ENCODE data around the gene EIF3B. TPM values are rescaled to one million over a fixed set of nuclear protein-coding genes. Genes with fewer than 3 reads are reported as not detected.

The EIF3B gene
- total and polyA plus RNA-seq, 4 donors, result 27.4 to 98.8 (median 60.8) TPM

DNA sequence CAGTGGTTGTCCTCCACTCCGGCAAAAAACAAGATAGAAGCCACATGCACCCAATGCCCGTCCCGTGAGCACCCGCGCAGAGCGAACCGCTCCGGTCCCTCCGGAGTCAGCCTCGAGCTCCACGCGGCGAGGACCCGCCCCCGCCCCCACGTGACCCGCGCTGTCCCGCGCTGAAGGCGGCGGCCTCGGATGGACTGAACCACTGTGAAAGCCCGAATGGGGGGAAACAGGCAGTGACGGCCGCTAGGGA, 766 bp upstream of the EIF3B start:
- H3K4me1 ChIP-seq (ENCODE audit: control insufficient read depth in 4 of 4, insufficient read depth in 4 of 4, low read length in 3 of 4), result peaks cover 11 to 27% (median 21%) of the 10 kb centered on the region in 4 donors
- H3K9me3 ChIP-seq (ENCODE audit: control insufficient read depth in 4 of 4, low read length in 3 of 4), result no peaks in the 10 kb centered on the region
- peak; percentile 68 to 76 for TF ChIP-seq EGR1 (IDR thresholded peaks at IDR 0.05; ENCODE audit: low read depth in 2 of 2)
- TF ChIP-seq TAF1 (conservative IDR thresholded peaks at IDR 0.05), result no peak
- TF ChIP-seq, protein P1, sequence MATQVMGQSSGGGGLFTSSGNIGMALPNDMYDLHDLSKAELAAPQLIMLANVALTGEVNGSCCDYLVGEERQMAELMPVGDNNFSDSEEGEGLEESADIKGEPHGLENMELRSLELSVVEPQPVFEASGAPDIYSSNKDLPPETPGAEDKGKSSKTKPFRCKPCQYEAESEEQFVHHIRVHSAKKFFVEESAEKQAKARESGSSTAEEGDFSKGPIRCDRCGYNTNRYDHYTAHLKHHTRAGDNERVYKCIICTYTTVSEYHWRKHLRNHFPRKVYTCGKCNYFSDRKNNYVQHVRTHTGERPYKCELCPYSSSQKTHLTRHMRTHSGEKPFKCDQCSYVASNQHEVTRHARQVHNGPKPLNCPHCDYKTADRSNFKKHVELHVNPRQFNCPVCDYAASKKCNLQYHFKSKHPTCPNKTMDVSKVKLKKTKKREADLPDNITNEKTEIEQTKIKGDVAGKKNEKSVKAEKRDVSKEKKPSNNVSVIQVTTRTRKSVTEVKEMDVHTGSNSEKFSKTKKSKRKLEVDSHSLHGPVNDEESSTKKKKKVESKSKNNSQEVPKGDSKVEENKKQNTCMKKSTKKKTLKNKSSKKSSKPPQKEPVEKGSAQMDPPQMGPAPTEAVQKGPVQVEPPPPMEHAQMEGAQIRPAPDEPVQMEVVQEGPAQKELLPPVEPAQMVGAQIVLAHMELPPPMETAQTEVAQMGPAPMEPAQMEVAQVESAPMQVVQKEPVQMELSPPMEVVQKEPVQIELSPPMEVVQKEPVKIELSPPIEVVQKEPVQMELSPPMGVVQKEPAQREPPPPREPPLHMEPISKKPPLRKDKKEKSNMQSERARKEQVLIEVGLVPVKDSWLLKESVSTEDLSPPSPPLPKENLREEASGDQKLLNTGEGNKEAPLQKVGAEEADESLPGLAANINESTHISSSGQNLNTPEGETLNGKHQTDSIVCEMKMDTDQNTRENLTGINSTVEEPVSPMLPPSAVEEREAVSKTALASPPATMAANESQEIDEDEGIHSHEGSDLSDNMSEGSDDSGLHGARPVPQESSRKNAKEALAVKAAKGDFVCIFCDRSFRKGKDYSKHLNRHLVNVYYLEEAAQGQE (IDR thresholded peaks at IDR 0.05), result peak; percentile 56
- H3K36me3 ChIP-seq (ENCODE audit: control insufficient read depth in 4 of 4, insufficient read depth in 3 of 4, low read depth in 1 of 4, low read length in 3 of 4), result peaks cover 0 to 7% (median 1%) of the 10 kb centered on the region in 4 donors
- H3K27me3 ChIP-seq (ENCODE audit: control insufficient read depth in 4 of 4, insufficient read depth in 4 of 4, low read length in 3 of 4), result no peaks in the 10 kb centered on the region
- H3K27ac ChIP-seq (ENCODE audit: low read depth in 1 of 2, low read length in 2 of 2), result peak overlapping the region; percentile 99 to 100
- under 1% methylated on average over 26 of the region's 26 CpGs for WGBS
- peak; percentile 92 for DNase-seq (ENCODE audit: low spot score)
- H3K4me3 ChIP-seq (ENCODE audit: low read depth in 1 of 3, low read length in 3 of 3), result peak overlapping the region; percentile 79 to 99 (median 80)
- H3K9ac ChIP-seq (ENCODE audit: low read depth in 1 of 2, low read length in 2 of 2), result peak overlapping the region; percentile 39 to 96

DNA sequence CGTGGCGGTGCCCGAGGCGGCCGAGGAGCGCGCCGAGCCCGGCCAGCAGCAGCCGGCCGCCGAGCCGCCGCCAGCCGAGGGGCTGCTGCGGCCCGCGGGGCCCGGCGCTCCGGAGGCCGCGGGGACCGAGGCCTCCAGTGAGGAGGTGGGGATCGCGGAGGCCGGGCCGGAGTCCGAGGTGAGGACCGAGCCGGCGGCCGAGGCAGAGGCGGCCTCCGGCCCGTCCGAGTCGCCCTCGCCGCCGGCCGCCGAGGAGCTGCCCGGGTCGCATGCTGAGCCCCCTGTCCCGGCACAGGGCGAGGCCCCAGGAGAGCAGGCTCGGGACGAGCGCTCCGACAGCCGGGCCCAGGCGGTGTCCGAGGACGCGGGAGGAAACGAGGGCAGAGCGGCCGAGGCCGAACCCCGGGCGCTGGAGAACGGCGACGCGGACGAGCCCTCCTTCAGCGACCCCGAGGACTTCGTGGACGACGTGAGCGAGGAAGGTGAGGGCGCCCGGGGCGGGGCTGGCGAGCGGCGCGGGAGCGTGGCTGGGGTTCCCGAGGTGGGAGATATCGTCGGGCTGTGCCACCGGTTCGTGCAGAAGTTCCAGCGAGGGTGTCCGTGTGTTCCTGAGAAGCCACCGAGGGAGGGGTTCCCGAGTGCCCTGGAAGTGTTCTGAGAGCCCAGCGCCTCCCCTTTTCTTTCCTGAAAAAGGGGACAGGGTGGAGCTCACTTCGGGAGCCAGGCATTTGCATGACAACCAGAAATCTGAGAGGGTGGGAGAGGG, 495 bp downstream of the EIF3B start:
- Histone ChIP-seq H3K4me1 (ENCODE audit: control insufficient read depth in 4 of 4, insufficient read depth in 4 of 4, low read length in 3 of 4) (peaks cover 11 to 30% (median 21%) of the 10 kb centered on the region in 4 donors), H3K27ac (ENCODE audit: low read depth in 1 of 2, low read length in 2 of 2) (peak overlapping the region in 1 of 2 donors; percentile 31)
- WGBS, result under 1% methylated on average over 92 of the region's 92 CpGs

More for the DNA sequence above, 495 bp downstream of the EIF3B start:
- H3K9me3 ChIP-seq (ENCODE audit: control insufficient read depth in 4 of 4, low read length in 3 of 4), result no peaks in the 10 kb centered on the region
- peak overlapping the region; percentile 79 to 99 (median 80) for H3K4me3 ChIP-seq (ENCODE audit: low read depth in 1 of 3, low read length in 3 of 3)
- peaks cover 0 to 9% (median 3%) of the 10 kb centered on the region in 4 donors for H3K36me3 ChIP-seq (ENCODE audit: control insufficient read depth in 4 of 4, insufficient read depth in 3 of 4, low read depth in 1 of 4, low read length in 3 of 4)
- no peaks in the 10 kb centered on the region for H3K27me3 ChIP-seq (ENCODE audit: control insufficient read depth in 4 of 4, insufficient read depth in 4 of 4, low read length in 3 of 4)
- peak overlapping the region; percentile 2 to 79 for H3K9ac ChIP-seq (ENCODE audit: low read depth in 1 of 2, low read length in 2 of 2)
- TF ChIP-seq FOXA1 (IDR thresholded peaks at IDR 0.05) (no peak), JUND (IDR thresholded peaks at IDR 0.05) (no peak), FOXA2 (IDR thresholded peaks at IDR 0.05) (no peak), MAX (IDR thresholded peaks at IDR 0.05) (no peak), GABPA (IDR thresholded peaks at IDR 0.05 in 1 of 2, conservative IDR thresholded peaks at IDR 0.05 in 1 of 2) (no peak), EGR1 (IDR thresholded peaks at IDR 0.05; ENCODE audit: low read depth in 2 of 2) (no peak), SP1 (IDR thresholded peaks at IDR 0.05) (no peak), RXRA (IDR thresholded peaks at IDR 0.05) (no peak), TAF1 (conservative IDR thresholded peaks at IDR 0.05) (no peak)
- TF ChIP-seq, protein P1 (IDR thresholded peaks at IDR 0.05), result no peak
- DNase-seq (ENCODE audit: low spot score), result peak; percentile 49

All from liver (tissue), 9 donors.